ENCODE measurements around the gene CPLANE2. TPM values are rescaled to one million over a fixed set of nuclear protein-coding genes. Genes with fewer than 3 reads are reported as not detected.
A peak's percentile ranks its signal among the peaks of the same experiment; 100 is the strongest.

CPLANE2 gene
- total RNA-seq, 1 experiment from 2014 or later, result 6.3 TPM

- H3K79me2 ChIP-seq (ENCODE audit: insufficient read depth, low read length), result no peaks in the 10 kb centered on the region; the same call in 1 of the 2 replicates
- Mint-ChIP-seq H3K9me3 (no peaks in the 10 kb centered on the region), H3K27me3 (ENCODE audit: low read depth) (peaks cover 14% of the 10 kb centered on the region), H3K27ac (peak overlapping the region in 2 of 3 experiments; percentile 2 to 34; a peak in 2 of 7 replicates), H3K36me3 (ENCODE audit: insufficient read depth in 1 of 3, low read depth in 3 of 3) (no peaks in the 10 kb centered on the region; a peak in 1 of 7 replicates), H3K4me3 (peak overlapping the region; percentile 28 to 58), H3K4me1 (peaks cover 46 to 49% of the 10 kb centered on the region in 2 experiments)
- H2BK12ac ChIP-seq (ENCODE audit: insufficient read length, low read depth, low read length), result no peak overlapping the region
- H3K4me2 ChIP-seq (ENCODE audit: insufficient read depth, insufficient read length, low read length), result peak overlapping the region; percentile 76
- TF ChIP-seq CTCF (conservative IDR thresholded peaks at IDR 0.05), result no peak
- H4K20me1 ChIP-seq (ENCODE audit: control insufficient read depth, insufficient read depth, insufficient read length), result no peaks in the 10 kb centered on the region
- no peak overlapping the region for H2AFZ ChIP-seq (ENCODE audit: low read length)
- peak overlapping the region; percentile 10 for H3K18ac ChIP-seq (ENCODE audit: insufficient read length, low read depth, low read length)
- H3K23me2 ChIP-seq (ENCODE audit: insufficient read length, low read depth, low read length, poor library complexity, severe bottlenecking), result peaks cover 24% of the 10 kb centered on the region
- H3K4me1 ChIP-seq (ENCODE audit: insufficient read depth, low read length), result peaks cover 12% of the 10 kb centered on the region; the same call in 1 of the 2 replicates
- H3T11ph ChIP-seq (ENCODE audit: low read length), result no peak overlapping the region
- no CpG with 5 or more reads among the region's 3 CpGs for WGBS (ENCODE audit: extremely low coverage, insufficient read length, low lambda C conversion rate)
- H3K27me3 ChIP-seq (ENCODE audit: insufficient read depth, low read length), result no peaks in the 10 kb centered on the region; the same call in 1 of the 2 replicates
- H3K4ac ChIP-seq (ENCODE audit: low read depth, low read length), result no peak overlapping the region
- no peaks in the 10 kb centered on the region for H3K9me3 ChIP-seq (ENCODE audit: control insufficient read depth, low read depth, low read length)
- H2BK20ac ChIP-seq (ENCODE audit: low read depth, low read length, poor library complexity, severe bottlenecking), result no peak overlapping the region
- no peak overlapping the region for H2BK15ac ChIP-seq (ENCODE audit: low read depth, low read length)
- H4K91ac ChIP-seq (ENCODE audit: insufficient read length, low read depth, low read length), result no peak overlapping the region
- DNase-seq, result no peak
- H3K56ac ChIP-seq (ENCODE audit: insufficient read length, low read depth, low read length), result no peak overlapping the region
- no peak overlapping the region for H2AK5ac ChIP-seq (ENCODE audit: insufficient read length, low read length)
- no peak overlapping the region for H3K23ac ChIP-seq (ENCODE audit: insufficient read length, low read depth, low read length)
- H3K9ac ChIP-seq (ENCODE audit: extremely low read depth, insufficient read length, low read length), result no peak overlapping the region
- no peak overlapping the region for H2BK5ac ChIP-seq (ENCODE audit: insufficient read length, low read length)
- no peak overlapping the region for H3K27ac ChIP-seq (ENCODE audit: insufficient read length, low read depth, low read length)
- no peak overlapping the region for H4K5ac ChIP-seq (ENCODE audit: insufficient read length, low read depth, low read length)
- no peak overlapping the region for H2BK120ac ChIP-seq (ENCODE audit: low read depth, low read length, poor library complexity, severe bottlenecking)
- H3K14ac ChIP-seq (ENCODE audit: insufficient read depth, low read length), result no peak overlapping the region
- H3K79me1 ChIP-seq (ENCODE audit: insufficient read depth, low read depth, low read length, poor library complexity, severe bottlenecking), result peaks cover 2% of the 10 kb centered on the region
- no peak overlapping the region for H4K8ac ChIP-seq (replicated peaks; ENCODE audit: insufficient read length, low read depth, low read length)
Observed at GRCh38 chr1:16213013-16213412, 24.0 kb downstream of the CPLANE2 start.

Measured in H9 (cell line).